ENCODE data around the gene CCDC181. TPM values are rescaled to one million over a fixed set of nuclear protein-coding genes. Genes with fewer than 3 reads are reported as not detected.

CCDC181 gene
- total RNA-seq, 1 experiment from 2014 or later: 0.39 TPM

DNA sequence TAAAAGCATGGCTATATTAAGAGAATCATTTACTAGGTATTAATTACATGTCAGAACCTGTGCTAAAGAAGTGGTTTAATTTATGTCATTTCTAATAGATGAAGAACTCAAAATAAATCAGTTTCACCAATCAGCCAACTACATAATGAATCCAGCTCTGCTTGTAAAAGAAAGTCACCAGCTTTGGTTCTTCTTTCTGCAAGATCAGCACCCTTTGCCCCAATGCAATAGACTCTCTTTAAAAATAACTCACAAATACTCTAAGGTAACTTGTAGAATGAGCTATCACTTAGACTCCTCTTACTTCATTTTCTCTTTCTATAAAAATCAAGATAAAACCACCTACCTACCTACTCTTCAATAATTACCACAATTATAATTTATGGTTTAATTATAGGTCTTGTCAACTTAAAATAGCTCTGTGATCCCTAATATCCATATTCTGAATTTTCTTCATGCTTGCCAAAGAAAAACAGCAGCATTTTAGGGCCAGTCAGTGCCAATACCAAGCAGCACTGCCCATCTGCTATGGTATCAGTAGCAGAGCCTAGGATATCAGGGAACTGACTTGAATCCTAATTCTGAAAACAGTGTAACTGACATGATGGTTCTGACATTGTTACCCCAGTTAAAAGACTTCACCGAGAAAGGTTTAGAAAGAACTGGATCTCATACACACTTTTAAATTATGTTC is 47.2 kb upstream of the CCDC181 start:
- ChIA-PET POLR2A (no interaction called here), CTCF (no interaction called here)
- Histone ChIP-seq H3K27me3 (ENCODE audit: control insufficient read depth, insufficient read depth, low read length) (no peaks in the 10 kb centered on the region), H3K36me3 (ENCODE audit: control insufficient read depth, insufficient read depth, low read length) (no peaks in the 10 kb centered on the region), H3K9me3 (ENCODE audit: control insufficient read depth, insufficient read depth, low read depth, low read length) (no peaks in the 10 kb centered on the region), H3K4me1 (ENCODE audit: control insufficient read depth, insufficient read depth, low read length) (no peaks in the 10 kb centered on the region), H3K27ac (ENCODE audit: low read length) (no peak overlapping the region), H3K4me3 (ENCODE audit: low read depth in 2 of 2, low read length in 2 of 2) (no peak overlapping the region)
- DNase-seq (ENCODE audit: low read depth, low spot score) (no peak), ATAC-seq (no peak)
- intact Hi-C loops (cut with micrococcal nuclease; ENCODE audit: unreplicated experiment): no loop called here
- in situ Hi-C loops (cut with HindIII; ENCODE audit: low pct_unique_long_range_greater_than_20kb, low sequenced_read_pairs): no loop called here
- TF ChIP-seq, protein P1, sequence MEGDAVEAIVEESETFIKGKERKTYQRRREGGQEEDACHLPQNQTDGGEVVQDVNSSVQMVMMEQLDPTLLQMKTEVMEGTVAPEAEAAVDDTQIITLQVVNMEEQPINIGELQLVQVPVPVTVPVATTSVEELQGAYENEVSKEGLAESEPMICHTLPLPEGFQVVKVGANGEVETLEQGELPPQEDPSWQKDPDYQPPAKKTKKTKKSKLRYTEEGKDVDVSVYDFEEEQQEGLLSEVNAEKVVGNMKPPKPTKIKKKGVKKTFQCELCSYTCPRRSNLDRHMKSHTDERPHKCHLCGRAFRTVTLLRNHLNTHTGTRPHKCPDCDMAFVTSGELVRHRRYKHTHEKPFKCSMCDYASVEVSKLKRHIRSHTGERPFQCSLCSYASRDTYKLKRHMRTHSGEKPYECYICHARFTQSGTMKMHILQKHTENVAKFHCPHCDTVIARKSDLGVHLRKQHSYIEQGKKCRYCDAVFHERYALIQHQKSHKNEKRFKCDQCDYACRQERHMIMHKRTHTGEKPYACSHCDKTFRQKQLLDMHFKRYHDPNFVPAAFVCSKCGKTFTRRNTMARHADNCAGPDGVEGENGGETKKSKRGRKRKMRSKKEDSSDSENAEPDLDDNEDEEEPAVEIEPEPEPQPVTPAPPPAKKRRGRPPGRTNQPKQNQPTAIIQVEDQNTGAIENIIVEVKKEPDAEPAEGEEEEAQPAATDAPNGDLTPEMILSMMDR (IDR thresholded peaks at IDR 0.05): no peak
- TF ChIP-seq POLR2AphosphoS5 (IDR thresholded peaks at IDR 0.05; ENCODE audit: low read depth, low read length) (no peak), TCF7L2 (IDR thresholded peaks at IDR 0.05; ENCODE audit: low read depth, low read length) (no peak), SIN3A (IDR thresholded peaks at IDR 0.05; ENCODE audit: borderline replicate concordance, insufficient read depth, low read depth, low read length) (no peak)
- TF ChIP-seq, protein P2, sequence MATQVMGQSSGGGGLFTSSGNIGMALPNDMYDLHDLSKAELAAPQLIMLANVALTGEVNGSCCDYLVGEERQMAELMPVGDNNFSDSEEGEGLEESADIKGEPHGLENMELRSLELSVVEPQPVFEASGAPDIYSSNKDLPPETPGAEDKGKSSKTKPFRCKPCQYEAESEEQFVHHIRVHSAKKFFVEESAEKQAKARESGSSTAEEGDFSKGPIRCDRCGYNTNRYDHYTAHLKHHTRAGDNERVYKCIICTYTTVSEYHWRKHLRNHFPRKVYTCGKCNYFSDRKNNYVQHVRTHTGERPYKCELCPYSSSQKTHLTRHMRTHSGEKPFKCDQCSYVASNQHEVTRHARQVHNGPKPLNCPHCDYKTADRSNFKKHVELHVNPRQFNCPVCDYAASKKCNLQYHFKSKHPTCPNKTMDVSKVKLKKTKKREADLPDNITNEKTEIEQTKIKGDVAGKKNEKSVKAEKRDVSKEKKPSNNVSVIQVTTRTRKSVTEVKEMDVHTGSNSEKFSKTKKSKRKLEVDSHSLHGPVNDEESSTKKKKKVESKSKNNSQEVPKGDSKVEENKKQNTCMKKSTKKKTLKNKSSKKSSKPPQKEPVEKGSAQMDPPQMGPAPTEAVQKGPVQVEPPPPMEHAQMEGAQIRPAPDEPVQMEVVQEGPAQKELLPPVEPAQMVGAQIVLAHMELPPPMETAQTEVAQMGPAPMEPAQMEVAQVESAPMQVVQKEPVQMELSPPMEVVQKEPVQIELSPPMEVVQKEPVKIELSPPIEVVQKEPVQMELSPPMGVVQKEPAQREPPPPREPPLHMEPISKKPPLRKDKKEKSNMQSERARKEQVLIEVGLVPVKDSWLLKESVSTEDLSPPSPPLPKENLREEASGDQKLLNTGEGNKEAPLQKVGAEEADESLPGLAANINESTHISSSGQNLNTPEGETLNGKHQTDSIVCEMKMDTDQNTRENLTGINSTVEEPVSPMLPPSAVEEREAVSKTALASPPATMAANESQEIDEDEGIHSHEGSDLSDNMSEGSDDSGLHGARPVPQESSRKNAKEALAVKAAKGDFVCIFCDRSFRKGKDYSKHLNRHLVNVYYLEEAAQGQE (IDR thresholded peaks at IDR 0.05; ENCODE audit: insufficient read depth in 1 of 2, low read depth in 2 of 2, low read length in 1 of 2): no peak
- BruUV-seq (replicated peaks): no TSS peak

DNA sequence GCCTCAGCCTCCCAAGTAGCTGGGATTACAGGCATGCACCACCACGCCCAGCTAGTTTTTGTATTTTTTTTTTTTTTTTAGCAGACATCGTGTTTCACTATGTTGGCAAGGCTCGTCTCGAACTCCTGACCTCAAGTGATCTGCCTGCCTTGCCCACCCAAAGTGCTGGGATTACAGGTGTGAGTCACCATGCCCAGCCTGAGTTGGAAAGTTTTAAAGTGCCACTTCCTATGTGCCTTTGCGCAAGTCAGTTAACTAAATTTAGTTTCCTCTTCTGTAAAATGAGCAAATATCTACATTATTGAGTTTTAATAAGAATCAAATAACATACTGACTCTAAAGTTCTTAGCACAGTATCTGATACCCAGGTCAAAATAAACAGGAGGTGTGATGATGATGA is 46.1 kb upstream of the CCDC181 start:
- intact Hi-C loops (cut with micrococcal nuclease; ENCODE audit: unreplicated experiment): no loop called here
- ChIA-PET CTCF (no interaction called here), POLR2A (no interaction called here)
- no peaks in the 10 kb centered on the region for H3K27me3 ChIP-seq (ENCODE audit: control insufficient read depth, insufficient read depth, low read length)
- no peaks in the 10 kb centered on the region for H3K9me3 ChIP-seq (ENCODE audit: control insufficient read depth, insufficient read depth, low read depth, low read length)
- in situ Hi-C loops (cut with HindIII; ENCODE audit: low pct_unique_long_range_greater_than_20kb, low sequenced_read_pairs): no loop called here
- TF ChIP-seq, protein P1 (IDR thresholded peaks at IDR 0.05): no peak
- TF ChIP-seq TCF7L2 (IDR thresholded peaks at IDR 0.05; ENCODE audit: low read depth, low read length) (no peak), SIN3A (IDR thresholded peaks at IDR 0.05; ENCODE audit: borderline replicate concordance, insufficient read depth, low read depth, low read length) (no peak), POLR2AphosphoS5 (IDR thresholded peaks at IDR 0.05; ENCODE audit: low read depth, low read length) (no peak)
- TF ChIP-seq, protein P2 (IDR thresholded peaks at IDR 0.05; ENCODE audit: insufficient read depth in 1 of 2, low read depth in 2 of 2, low read length in 1 of 2): no peak
- no peak overlapping the region for H3K27ac ChIP-seq (ENCODE audit: low read length)
- ATAC-seq (no peak), DNase-seq (ENCODE audit: low read depth, low spot score) (no peak)
- no peak overlapping the region for H3K4me3 ChIP-seq (ENCODE audit: low read depth in 2 of 2, low read length in 2 of 2)
- no TSS peak for BruUV-seq (replicated peaks)
- no peaks in the 10 kb centered on the region for H3K4me1 ChIP-seq (ENCODE audit: control insufficient read depth, insufficient read depth, low read length)
- H3K36me3 ChIP-seq (ENCODE audit: control insufficient read depth, insufficient read depth, low read length): no peaks in the 10 kb centered on the region

Measured in Panc1 (cell line).